Measurements from ENCODE around the gene DTD2. TPM values are rescaled to one million over a fixed set of nuclear protein-coding genes. Genes with fewer than 3 reads are reported as not detected.

Gene DTD2
- total RNA-seq, 1 experiment from 2014 or later, result 25.3 TPM

DNA sequence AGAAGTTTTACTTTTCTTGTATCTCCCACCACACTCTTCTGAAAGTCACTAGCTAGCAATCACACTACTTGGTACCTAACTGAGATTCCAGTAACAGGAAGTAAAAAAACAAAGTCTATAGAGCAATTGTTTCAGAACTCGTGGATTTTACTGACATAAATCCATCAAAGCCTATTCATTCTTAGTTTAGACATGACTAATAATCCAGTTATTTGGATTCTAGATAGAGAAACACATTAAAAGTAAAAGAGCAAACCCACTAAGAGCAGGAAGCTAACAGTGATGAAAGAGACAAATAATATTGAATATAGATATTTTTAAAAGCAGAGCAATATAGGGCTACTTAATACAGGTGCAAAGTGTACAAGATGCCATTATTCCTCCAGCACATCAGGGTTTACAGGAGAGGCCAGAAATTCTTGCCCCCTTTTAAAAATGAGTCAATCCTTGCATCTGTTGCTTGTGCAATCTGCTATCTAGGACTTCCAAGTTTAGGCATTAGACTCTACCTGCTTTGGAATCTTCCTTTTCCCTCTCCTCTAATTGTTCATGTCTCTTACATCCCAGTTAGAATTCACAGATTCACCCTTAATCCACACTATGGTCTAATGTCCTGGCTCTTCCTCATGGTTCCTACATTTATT is 43.0 kb downstream of the DTD2 start:
- no peaks in the 10 kb centered on the region for H3K27me3 ChIP-seq (replicated peaks; ENCODE audit: insufficient read depth, low read depth, low read length, poor library complexity)
- POLR2A ChIA-PET (ENCODE audit: low non-redundant PET), result interaction anchor here (0.6 kb wide), 1 partner anchor 1784 kb away, joined by 3 read pairs; no protein-coding TSS in a partner anchor
- no peak overlapping the region for H3K27ac ChIP-seq (ENCODE audit: low read depth, low read length, poor library complexity, severe bottlenecking)
- H3K4me3 ChIP-seq (ENCODE audit: low read depth, low read length, poor library complexity, severe bottlenecking), result no peak overlapping the region
- TF ChIP-seq, protein P1, sequence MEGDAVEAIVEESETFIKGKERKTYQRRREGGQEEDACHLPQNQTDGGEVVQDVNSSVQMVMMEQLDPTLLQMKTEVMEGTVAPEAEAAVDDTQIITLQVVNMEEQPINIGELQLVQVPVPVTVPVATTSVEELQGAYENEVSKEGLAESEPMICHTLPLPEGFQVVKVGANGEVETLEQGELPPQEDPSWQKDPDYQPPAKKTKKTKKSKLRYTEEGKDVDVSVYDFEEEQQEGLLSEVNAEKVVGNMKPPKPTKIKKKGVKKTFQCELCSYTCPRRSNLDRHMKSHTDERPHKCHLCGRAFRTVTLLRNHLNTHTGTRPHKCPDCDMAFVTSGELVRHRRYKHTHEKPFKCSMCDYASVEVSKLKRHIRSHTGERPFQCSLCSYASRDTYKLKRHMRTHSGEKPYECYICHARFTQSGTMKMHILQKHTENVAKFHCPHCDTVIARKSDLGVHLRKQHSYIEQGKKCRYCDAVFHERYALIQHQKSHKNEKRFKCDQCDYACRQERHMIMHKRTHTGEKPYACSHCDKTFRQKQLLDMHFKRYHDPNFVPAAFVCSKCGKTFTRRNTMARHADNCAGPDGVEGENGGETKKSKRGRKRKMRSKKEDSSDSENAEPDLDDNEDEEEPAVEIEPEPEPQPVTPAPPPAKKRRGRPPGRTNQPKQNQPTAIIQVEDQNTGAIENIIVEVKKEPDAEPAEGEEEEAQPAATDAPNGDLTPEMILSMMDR (conservative IDR thresholded peaks at IDR 0.05; ENCODE audit: low read depth, low read length), result no peak
- no peak for TF ChIP-seq EZH2 (IDR thresholded peaks at IDR 0.05; ENCODE audit: borderline replicate concordance, low read depth, low read length, poor library complexity, severe bottlenecking)
- no peaks in the 10 kb centered on the region for H3K9me3 ChIP-seq (ENCODE audit: low read depth, low read length, poor library complexity, severe bottlenecking)
- intact Hi-C loops (cut with micrococcal nuclease; ENCODE audit: unreplicated experiment), result no loop called here
- H3K36me3 ChIP-seq (ENCODE audit: insufficient read depth, low read length, poor library complexity, severe bottlenecking), result no peaks in the 10 kb centered on the region
- peaks cover 13% of the 10 kb centered on the region for H3K4me1 ChIP-seq (ENCODE audit: insufficient read depth, low read length, poor library complexity, severe bottlenecking)
- CTCF ChIA-PET, result no interaction called here
- DNase-seq (ENCODE audit: low spot score), result no peak
- BruUV-seq (replicated peaks), result no TSS peak

DNA sequence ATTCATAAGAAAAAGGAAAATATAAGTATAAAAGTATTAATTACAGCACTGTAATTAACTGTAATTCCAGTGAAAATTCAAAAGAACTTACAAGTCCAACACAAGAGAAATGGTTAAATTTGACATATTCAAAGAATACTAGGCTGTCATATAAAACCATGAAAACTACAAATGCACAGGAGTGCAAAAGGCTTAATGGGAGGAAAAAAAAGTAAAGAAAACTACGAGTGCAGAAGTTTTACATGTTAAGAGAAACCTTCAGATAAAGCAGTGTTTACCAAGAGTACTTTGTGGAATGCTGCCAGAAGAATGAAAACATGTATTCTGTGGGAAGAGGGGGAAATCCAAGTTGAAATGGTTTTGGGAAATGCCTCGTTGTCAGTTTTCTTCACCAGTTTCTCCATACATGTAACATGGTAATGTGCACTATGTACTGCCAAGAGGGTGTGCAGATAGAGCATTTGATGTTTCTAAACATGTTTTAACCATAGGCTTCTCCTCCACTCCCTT is 46.0 kb downstream of the DTD2 start:
- intact Hi-C loops (cut with micrococcal nuclease; ENCODE audit: unreplicated experiment), result no loop called here
- Histone ChIP-seq H3K4me1 (ENCODE audit: insufficient read depth, low read length, poor library complexity, severe bottlenecking) (peaks cover 9% of the 10 kb centered on the region), H3K36me3 (ENCODE audit: insufficient read depth, low read length, poor library complexity, severe bottlenecking) (no peaks in the 10 kb centered on the region), H3K27me3 (replicated peaks; ENCODE audit: insufficient read depth, low read depth, low read length, poor library complexity) (no peaks in the 10 kb centered on the region), H3K9me3 (ENCODE audit: low read depth, low read length, poor library complexity, severe bottlenecking) (no peaks in the 10 kb centered on the region), H3K27ac (ENCODE audit: low read depth, low read length, poor library complexity, severe bottlenecking) (no peak overlapping the region), H3K4me3 (ENCODE audit: low read depth, low read length, poor library complexity, severe bottlenecking) (no peak overlapping the region)
- no peak for TF ChIP-seq EZH2 (IDR thresholded peaks at IDR 0.05; ENCODE audit: borderline replicate concordance, low read depth, low read length, poor library complexity, severe bottlenecking)
- TF ChIP-seq, protein P1 (conservative IDR thresholded peaks at IDR 0.05; ENCODE audit: low read depth, low read length), result no peak
- no TSS peak for BruUV-seq (replicated peaks)
- CTCF ChIA-PET, result no interaction called here
- POLR2A ChIA-PET (ENCODE audit: low non-redundant PET), result no interaction called here
- no peak for DNase-seq (ENCODE audit: low spot score)

DNA sequence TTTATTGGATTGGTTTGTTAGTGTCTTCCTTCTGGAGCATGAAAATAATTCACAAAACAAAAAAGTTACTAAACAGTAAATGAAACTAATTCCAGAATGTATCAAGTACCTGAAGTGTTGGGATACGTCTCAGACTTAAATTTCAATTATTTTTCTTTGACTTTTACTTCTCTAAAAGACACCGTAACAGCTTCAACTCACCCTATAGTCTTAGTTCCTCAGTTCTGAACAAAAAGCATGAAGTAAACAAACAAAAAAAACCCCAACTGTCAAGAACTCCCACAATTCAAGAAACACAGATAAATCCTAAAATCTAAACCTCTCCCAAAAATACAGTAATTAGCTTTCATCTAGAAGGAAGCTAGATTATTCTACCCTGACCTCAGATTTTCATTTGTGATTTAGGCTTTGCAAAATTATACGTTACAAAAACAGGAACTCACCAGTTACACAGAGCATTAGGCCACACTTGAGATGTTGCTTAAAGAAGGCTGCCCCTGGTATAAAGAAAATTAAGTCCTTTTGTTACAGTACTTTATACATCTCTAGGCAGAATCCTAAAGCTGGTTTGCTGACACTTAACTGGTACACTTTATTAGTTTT is 47.2 kb downstream of the DTD2 start:
- Histone ChIP-seq H3K27ac (ENCODE audit: low read depth, low read length, poor library complexity, severe bottlenecking) (no peak overlapping the region), H3K9me3 (ENCODE audit: low read depth, low read length, poor library complexity, severe bottlenecking) (no peaks in the 10 kb centered on the region), H3K36me3 (ENCODE audit: insufficient read depth, low read length, poor library complexity, severe bottlenecking) (no peaks in the 10 kb centered on the region), H3K4me1 (ENCODE audit: insufficient read depth, low read length, poor library complexity, severe bottlenecking) (peaks cover 9% of the 10 kb centered on the region), H3K27me3 (replicated peaks; ENCODE audit: insufficient read depth, low read depth, low read length, poor library complexity) (no peaks in the 10 kb centered on the region), H3K4me3 (ENCODE audit: low read depth, low read length, poor library complexity, severe bottlenecking) (no peak overlapping the region)
- TF ChIP-seq, protein P1 (conservative IDR thresholded peaks at IDR 0.05; ENCODE audit: low read depth, low read length), result no peak
- no peak for TF ChIP-seq EZH2 (IDR thresholded peaks at IDR 0.05; ENCODE audit: borderline replicate concordance, low read depth, low read length, poor library complexity, severe bottlenecking)
- no TSS peak for BruUV-seq (replicated peaks)
- intact Hi-C loops (cut with micrococcal nuclease; ENCODE audit: unreplicated experiment), result no loop called here
- no peak for DNase-seq (ENCODE audit: low spot score)
- ChIA-PET CTCF (no interaction called here), POLR2A (ENCODE audit: low non-redundant PET) (no interaction called here)

All from A673 (cell line).